IMR-90 (cell line): ENCODE measurements around the gene RNF125.

ENCODE experiments used
- BHLHE40 ChIP-seq: fragments of 150-350 bp; IDR thresholded peaks from 2 replicates; pipeline ENCODE4 v1.6.1; 2016; ENCODE audit warnings: mild to moderate bottlenecking, low read depth, low read length
- CTCF ChIP-seq: conservative IDR thresholded peaks from 2 replicates; pipeline ENCODE4 v1.5.1; 2012; ENCODE audit warnings: mild to moderate bottlenecking, low read depth, low read length, improper control_type of control experiment
- NFE2L2 ChIP-seq: fragments of 150-350 bp; IDR thresholded peaks from 2 replicates; pipeline ENCODE4 v1.6.1; 2016; ENCODE audit warnings: low read depth, mild to moderate bottlenecking, low read length
- POLR2A ChIP-seq: IDR thresholded peaks from 2 replicates; pipeline ENCODE4 v1.6.1; 2012; ENCODE audit warnings: mild to moderate bottlenecking, low read depth, low read length
- RAD21 ChIP-seq: IDR thresholded peaks from 2 replicates; pipeline ENCODE4 v1.6.1; 2012; ENCODE audit warnings: low read length, improper control_type of control experiment
- RFX5 ChIP-seq: IDR thresholded peaks from 2 replicates; pipeline ENCODE4 v1.8.0; 2012; ENCODE audit warnings: low read depth, mild to moderate bottlenecking, low read length, moderate library complexity

DNA sequence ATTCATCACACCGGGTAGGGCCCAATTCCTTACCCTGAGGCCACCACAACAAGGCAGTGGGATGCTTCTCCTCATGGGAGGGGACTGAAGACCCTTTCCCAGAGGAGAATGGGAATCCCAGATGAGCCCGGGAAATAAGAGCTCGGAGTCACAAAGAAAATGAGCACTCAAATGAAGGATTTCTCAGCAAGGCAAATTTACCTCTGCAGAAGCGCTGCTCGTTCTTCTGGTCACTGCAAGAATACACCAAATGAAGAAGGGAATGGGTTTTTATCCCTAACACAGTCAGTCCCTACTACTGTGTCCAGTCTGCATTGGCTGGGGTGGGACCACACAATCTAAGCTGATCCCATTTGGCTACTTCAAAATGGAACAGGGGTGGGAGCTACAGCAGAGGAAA lies 40.0 kb upstream of the RNF125 start:
- TF ChIP-seq CTCF (no peak), RFX5 (no peak), RAD21 (no peak), NFE2L2 (no peak), POLR2A (no peak), BHLHE40 (no peak)
